ENCODE measurements around the gene NDUFAF2.

The NDUFAF2 gene

DNA sequence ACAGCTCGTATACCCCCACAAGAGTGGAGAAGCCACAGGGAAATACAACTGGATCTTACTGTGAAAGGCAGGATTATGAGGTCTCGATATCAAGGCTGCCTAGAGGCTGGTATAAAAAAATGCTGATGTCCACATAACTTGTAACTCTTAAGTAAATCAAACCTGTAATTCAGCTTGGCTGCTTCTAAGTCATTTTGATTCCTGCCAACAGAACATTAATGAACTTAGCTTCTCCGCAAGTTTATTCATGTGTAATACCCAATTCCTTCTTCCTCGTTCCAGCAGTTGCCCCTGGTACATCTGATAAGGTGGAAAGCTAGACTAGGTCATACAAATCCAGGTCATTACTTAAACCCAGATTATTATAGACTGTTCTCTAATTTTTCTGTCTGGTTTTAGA lies 233.7 kb downstream of the NDUFAF2 start:
- no peak overlapping the region for H3K4me3 ChIP-seq (ENCODE audit: low read length in 2 of 2)
- H4K91ac ChIP-seq (ENCODE audit: low read depth, low read length, poor library complexity) = no peak overlapping the region
- no peak overlapping the region for H3K4me2 ChIP-seq (ENCODE audit: insufficient read depth, low read length, poor library complexity, severe bottlenecking)
- no peak overlapping the region for H4K8ac ChIP-seq (ENCODE audit: low read depth, low read length)
- no peak overlapping the region for H3K9ac ChIP-seq (ENCODE audit: low read depth, low read length, poor library complexity)
- no peaks in the 10 kb centered on the region for H3K9me3 ChIP-seq (replicated peaks in 1 of 2; ENCODE audit: control insufficient read depth in 2 of 2, insufficient read depth in 1 of 2, low read depth in 1 of 2, low read length in 2 of 2)
- H2AFZ ChIP-seq (ENCODE audit: low read length) = no peak overlapping the region
- H3K27me3 ChIP-seq (ENCODE audit: control insufficient read depth in 3 of 3, insufficient read depth in 3 of 3, low read depth in 1 of 3, low read length in 3 of 3) = no peaks in the 10 kb centered on the region
- WGBS, 2 donors (ENCODE audit: extremely low coverage in 2 of 2, insufficient read length in 2 of 2, insufficient replicate concordance in 1 of 2) = no CpG with 5 or more reads among the region's 4 CpGs
- H3K4ac ChIP-seq (ENCODE audit: low read length) = no peak overlapping the region
- no peak overlapping the region for H3K27ac ChIP-seq (replicated peaks; ENCODE audit: low read length)
- no peaks in the 10 kb centered on the region for H3K4me1 ChIP-seq (ENCODE audit: control insufficient read depth in 2 of 2, insufficient read depth in 1 of 2, low read depth in 1 of 2, low read length in 2 of 2)
- H3K36me3 ChIP-seq (replicated peaks in 1 of 2; ENCODE audit: control insufficient read depth in 2 of 2, insufficient read depth in 2 of 2, low read length in 2 of 2) = no peaks in the 10 kb centered on the region
- H3K79me1 ChIP-seq (ENCODE audit: low read depth, low read length) = no peaks in the 10 kb centered on the region
- H2BK120ac ChIP-seq (ENCODE audit: low read depth, low read length) = no peak overlapping the region
- DNase-seq (ENCODE audit: low spot score) = no peak
- H3K23ac ChIP-seq (ENCODE audit: low read depth, low read length, poor library complexity) = no peak overlapping the region
- no peak overlapping the region for H2BK5ac ChIP-seq (ENCODE audit: low read length)
- H3K18ac ChIP-seq (ENCODE audit: low read length) = no peak overlapping the region
- no peak overlapping the region for H3K14ac ChIP-seq (ENCODE audit: low read length)
- H2BK15ac ChIP-seq (ENCODE audit: low read length) = no peak overlapping the region
- H2BK12ac ChIP-seq (ENCODE audit: low read length) = no peak overlapping the region
- H2AK5ac ChIP-seq (ENCODE audit: low read depth, low read length) = no peak overlapping the region

DNA sequence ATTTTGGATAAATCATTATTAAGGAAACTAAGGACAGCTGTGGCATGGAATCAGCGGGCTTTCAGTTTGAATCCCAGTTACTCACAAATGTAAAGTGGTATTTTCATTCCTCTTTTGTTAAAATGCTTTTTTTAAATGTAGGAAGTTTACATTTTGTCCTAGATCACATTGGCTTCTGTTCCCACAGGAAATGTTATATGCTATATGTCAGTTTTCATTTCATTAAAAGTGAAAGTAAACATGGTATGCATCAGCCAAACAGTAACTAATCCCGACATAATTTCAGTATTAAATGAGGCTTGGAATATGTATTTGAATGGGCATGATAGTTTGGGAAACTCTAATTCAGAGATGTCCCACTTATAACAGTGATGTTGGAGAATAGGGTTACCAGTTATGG lies 235.9 kb downstream of the NDUFAF2 start:
- no peak overlapping the region for H3K9ac ChIP-seq (ENCODE audit: low read depth, low read length, poor library complexity)
- H4K91ac ChIP-seq (ENCODE audit: low read depth, low read length, poor library complexity) = no peak overlapping the region
- H2AK5ac ChIP-seq (ENCODE audit: low read depth, low read length) = no peak overlapping the region
- no peak overlapping the region for H3K27ac ChIP-seq (replicated peaks; ENCODE audit: low read length)
- DNase-seq (ENCODE audit: low spot score) = no peak
- no peak overlapping the region for H3K4me3 ChIP-seq (ENCODE audit: low read length in 2 of 2)
- H2BK5ac ChIP-seq (ENCODE audit: low read length) = no peak overlapping the region
- no peaks in the 10 kb centered on the region for H3K27me3 ChIP-seq (ENCODE audit: control insufficient read depth in 3 of 3, insufficient read depth in 3 of 3, low read depth in 1 of 3, low read length in 3 of 3)
- no peak overlapping the region for H2BK15ac ChIP-seq (ENCODE audit: low read length)
- H4K8ac ChIP-seq (ENCODE audit: low read depth, low read length) = no peak overlapping the region
- no peaks in the 10 kb centered on the region for H3K79me1 ChIP-seq (ENCODE audit: low read depth, low read length)
- no peak overlapping the region for H3K4me2 ChIP-seq (ENCODE audit: insufficient read depth, low read length, poor library complexity, severe bottlenecking)
- H3K9me3 ChIP-seq (replicated peaks in 1 of 2; ENCODE audit: control insufficient read depth in 2 of 2, insufficient read depth in 1 of 2, low read depth in 1 of 2, low read length in 2 of 2) = no peaks in the 10 kb centered on the region
- no peak overlapping the region for H2BK120ac ChIP-seq (ENCODE audit: low read depth, low read length)
- WGBS, 2 donors (ENCODE audit: extremely low coverage in 2 of 2, insufficient read length in 2 of 2, insufficient replicate concordance in 1 of 2) = no CpG with 5 or more reads among the region's 2 CpGs
- no peak overlapping the region for H3K14ac ChIP-seq (ENCODE audit: low read length)
- no peak overlapping the region for H2BK12ac ChIP-seq (ENCODE audit: low read length)
- no peaks in the 10 kb centered on the region for H3K4me1 ChIP-seq (ENCODE audit: control insufficient read depth in 2 of 2, insufficient read depth in 1 of 2, low read depth in 1 of 2, low read length in 2 of 2)
- H3K4ac ChIP-seq (ENCODE audit: low read length) = no peak overlapping the region
- H3K36me3 ChIP-seq (replicated peaks in 1 of 2; ENCODE audit: control insufficient read depth in 2 of 2, insufficient read depth in 2 of 2, low read length in 2 of 2) = no peaks in the 10 kb centered on the region
- no peak overlapping the region for H3K18ac ChIP-seq (ENCODE audit: low read length)
- H2AFZ ChIP-seq (ENCODE audit: low read length) = no peak overlapping the region
- no peak overlapping the region for H3K23ac ChIP-seq (ENCODE audit: low read depth, low read length, poor library complexity)

DNA sequence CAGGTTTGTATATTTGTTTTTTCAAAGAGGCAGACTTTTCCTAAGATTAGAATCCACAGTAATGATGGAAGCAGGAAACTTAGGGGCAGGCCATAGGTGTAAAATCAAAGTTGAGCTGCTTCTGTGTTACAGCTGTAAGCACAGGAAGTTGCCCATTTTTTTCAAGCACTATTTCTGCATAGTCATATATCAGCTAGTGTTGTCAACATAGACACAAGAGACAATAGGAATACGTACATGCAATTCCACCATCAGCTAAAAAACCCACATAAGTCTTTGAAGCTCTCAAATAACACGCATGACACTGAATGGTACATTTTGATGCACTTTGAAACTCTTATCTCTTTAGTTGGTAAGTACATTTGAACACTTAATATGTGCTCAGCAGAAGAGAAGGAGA lies 237.4 kb downstream of the NDUFAF2 start:
- H2AK5ac ChIP-seq (ENCODE audit: low read depth, low read length) = no peak overlapping the region
- H3K79me1 ChIP-seq (ENCODE audit: low read depth, low read length) = no peaks in the 10 kb centered on the region
- no CpG with 5 or more reads among the region's 2 CpGs for WGBS, 2 donors (ENCODE audit: extremely low coverage in 2 of 2, insufficient read length in 2 of 2, insufficient replicate concordance in 1 of 2)
- H3K36me3 ChIP-seq (replicated peaks in 1 of 2; ENCODE audit: control insufficient read depth in 2 of 2, insufficient read depth in 2 of 2, low read length in 2 of 2) = no peaks in the 10 kb centered on the region
- no peak overlapping the region for H4K91ac ChIP-seq (ENCODE audit: low read depth, low read length, poor library complexity)
- no peak overlapping the region for H2BK15ac ChIP-seq (ENCODE audit: low read length)
- H2BK5ac ChIP-seq (ENCODE audit: low read length) = no peak overlapping the region
- no peak overlapping the region for H3K9ac ChIP-seq (ENCODE audit: low read depth, low read length, poor library complexity)
- H3K4me3 ChIP-seq (ENCODE audit: low read length in 2 of 2) = no peak overlapping the region
- H3K9me3 ChIP-seq (replicated peaks in 1 of 2; ENCODE audit: control insufficient read depth in 2 of 2, insufficient read depth in 1 of 2, low read depth in 1 of 2, low read length in 2 of 2) = no peaks in the 10 kb centered on the region
- no peak overlapping the region for H3K4me2 ChIP-seq (ENCODE audit: insufficient read depth, low read length, poor library complexity, severe bottlenecking)
- no peak overlapping the region for H3K4ac ChIP-seq (ENCODE audit: low read length)
- no peak overlapping the region for H3K27ac ChIP-seq (replicated peaks; ENCODE audit: low read length)
- no peak overlapping the region for H2AFZ ChIP-seq (ENCODE audit: low read length)
- H3K18ac ChIP-seq (ENCODE audit: low read length) = no peak overlapping the region
- H3K27me3 ChIP-seq (ENCODE audit: control insufficient read depth in 3 of 3, insufficient read depth in 3 of 3, low read depth in 1 of 3, low read length in 3 of 3) = no peaks in the 10 kb centered on the region
- no peaks in the 10 kb centered on the region for H3K4me1 ChIP-seq (ENCODE audit: control insufficient read depth in 2 of 2, insufficient read depth in 1 of 2, low read depth in 1 of 2, low read length in 2 of 2)
- DNase-seq (ENCODE audit: low spot score) = no peak
- H3K14ac ChIP-seq (ENCODE audit: low read length) = no peak overlapping the region
- no peak overlapping the region for H2BK120ac ChIP-seq (ENCODE audit: low read depth, low read length)
- H4K8ac ChIP-seq (ENCODE audit: low read depth, low read length) = no peak overlapping the region
- no peak overlapping the region for H3K23ac ChIP-seq (ENCODE audit: low read depth, low read length, poor library complexity)
- no peak overlapping the region for H2BK12ac ChIP-seq (ENCODE audit: low read length)

DNA sequence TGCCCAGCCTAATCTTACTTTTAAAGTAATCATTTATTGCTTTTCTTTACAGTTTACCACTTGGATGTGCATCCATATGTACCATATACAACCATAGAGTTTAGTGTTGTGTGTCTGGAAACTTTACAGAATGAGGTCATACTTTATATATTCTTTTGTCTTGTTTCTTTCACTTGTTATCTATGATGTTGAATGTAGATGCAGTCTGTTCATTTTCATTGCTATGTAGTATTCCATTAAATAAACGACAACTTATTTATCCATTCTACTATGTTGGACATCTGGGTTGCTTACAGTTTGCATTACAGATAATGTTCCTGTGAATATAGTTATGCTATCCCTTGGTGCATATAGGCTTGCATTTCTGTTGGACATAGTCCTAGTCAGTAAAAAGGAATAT lies 238.5 kb downstream of the NDUFAF2 start:
- Histone ChIP-seq H2BK5ac (ENCODE audit: low read length) (no peak overlapping the region), H3K4me1 (ENCODE audit: control insufficient read depth in 2 of 2, insufficient read depth in 1 of 2, low read depth in 1 of 2, low read length in 2 of 2) (no peaks in the 10 kb centered on the region), H3K4me3 (ENCODE audit: low read length in 2 of 2) (no peak overlapping the region), H4K8ac (ENCODE audit: low read depth, low read length) (no peak overlapping the region), H2AFZ (ENCODE audit: low read length) (no peak overlapping the region), H3K18ac (ENCODE audit: low read length) (no peak overlapping the region), H3K9me3 (replicated peaks in 1 of 2; ENCODE audit: control insufficient read depth in 2 of 2, insufficient read depth in 1 of 2, low read depth in 1 of 2, low read length in 2 of 2) (no peaks in the 10 kb centered on the region), H3K36me3 (replicated peaks in 1 of 2; ENCODE audit: control insufficient read depth in 2 of 2, insufficient read depth in 2 of 2, low read length in 2 of 2) (no peaks in the 10 kb centered on the region), H3K9ac (ENCODE audit: low read depth, low read length, poor library complexity) (no peak overlapping the region), H3K4ac (ENCODE audit: low read length) (no peak overlapping the region), H3K27ac (replicated peaks; ENCODE audit: low read length) (no peak overlapping the region), H3K79me1 (ENCODE audit: low read depth, low read length) (no peaks in the 10 kb centered on the region), H3K4me2 (ENCODE audit: insufficient read depth, low read length, poor library complexity, severe bottlenecking) (no peak overlapping the region), H2AK5ac (ENCODE audit: low read depth, low read length) (no peak overlapping the region), H3K23ac (ENCODE audit: low read depth, low read length, poor library complexity) (no peak overlapping the region), H2BK120ac (ENCODE audit: low read depth, low read length) (no peak overlapping the region), H4K91ac (ENCODE audit: low read depth, low read length, poor library complexity) (no peak overlapping the region), H3K14ac (ENCODE audit: low read length) (no peak overlapping the region), H2BK15ac (ENCODE audit: low read length) (no peak overlapping the region), H2BK12ac (ENCODE audit: low read length) (no peak overlapping the region), H3K27me3 (ENCODE audit: control insufficient read depth in 3 of 3, insufficient read depth in 3 of 3, low read depth in 1 of 3, low read length in 3 of 3) (no peaks in the 10 kb centered on the region)
- no CpG with 5 or more reads among the region's 1 CpG for WGBS, 2 donors (ENCODE audit: extremely low coverage in 2 of 2, insufficient read length in 2 of 2, insufficient replicate concordance in 1 of 2)
- DNase-seq (ENCODE audit: low spot score) = no peak
